Muscle of leg (tissue), 11 donors: Measurements from ENCODE around the gene ISLR. TPM values are rescaled to one million over a fixed set of nuclear protein-coding genes. Genes with fewer than 3 reads are reported as not detected.

ENCODE experiments used
- DNase-seq: peaks from one replicate; pipeline ENCODE4 v3.0.0; 2013
- H3K27ac ChIP-seq: one replicate; pipeline ENCODE4 v1.5.1; 2013; ENCODE audit warnings: mild to moderate bottlenecking, low read length, control low read depth
- H3K27me3 ChIP-seq: one replicate; pipeline ENCODE4 v1.6.1; 2013; ENCODE audit warnings: low read length; ENCODE audit not compliant: control insufficient read depth, insufficient read depth
- H3K36me3 ChIP-seq: one replicate; pipeline ENCODE4 v1.6.1; 2013; ENCODE audit warnings: low read length; ENCODE audit not compliant: control insufficient read depth, insufficient read depth
- H3K4me1 ChIP-seq: one replicate; pipeline ENCODE4 v1.6.1; 2013; ENCODE audit warnings: low read length; ENCODE audit not compliant: control insufficient read depth, insufficient read depth
- H3K4me3 ChIP-seq: one replicate; pipeline ENCODE4 v1.5.1; 2013; ENCODE audit warnings: low read length, control low read depth
- H3K9me3 ChIP-seq: replicated peaks from 2 replicates; pipeline ENCODE4 v1.6.1; 2013; ENCODE audit warnings: low read depth, low read length; ENCODE audit not compliant: control insufficient read depth
- WGBS: methylation state at CpG from one replicate; pipeline ENCODE4 v1.1.5; 2013; ENCODE audit warnings: missing lambda C conversion rate; ENCODE audit not compliant: insufficient coverage; 5-methylcytosine and 5-hydroxymethylcytosine counted together
- polyA plus RNA-seq, 8 donors: library from polyadenylated mRNA; unstranded; fragments of 120-200 nt; gene quantifications; one replicate each; pipeline versions ENCODE4 v1.2.1 to v1.2.3, GENCODE V29; 2013; ENCODE audit warnings: inconsistent platforms in 1 of 8, low replicate concordance in 1 of 8; ENCODE audit not compliant: insufficient read length in 8 of 8, insufficient read depth in 1 of 8
- total RNA-seq: library from RNA; stranded (reverse); fragments of 120-200 nt; gene quantifications from one replicate; pipeline ENCODE4 v1.2.4, GENCODE V29; 2013

The ISLR gene
- total and polyA plus RNA-seq, 9 donors = 82.3 to 270 (median 195) TPM

- Histone ChIP-seq H3K27ac (no peak overlapping the region), H3K4me3 (no peak overlapping the region), H3K9me3 (no peaks in the 10 kb centered on the region), H3K36me3 (no peaks in the 10 kb centered on the region), H3K27me3 (no peaks in the 10 kb centered on the region), H3K4me1 (peaks cover 29% of the 10 kb centered on the region)
- WGBS = 65% methylated on average over 3 of the region's 4 CpGs
- DNase-seq = no peak
Measured at GRCh38 chr15:74193299-74193718, 19.8 kb downstream of the ISLR start.

- Histone ChIP-seq H3K4me1 (peaks cover 29% of the 10 kb centered on the region), H3K27me3 (no peaks in the 10 kb centered on the region), H3K4me3 (no peak overlapping the region), H3K36me3 (no peaks in the 10 kb centered on the region), H3K9me3 (no peaks in the 10 kb centered on the region), H3K27ac (no peak overlapping the region)
- no peak for DNase-seq
- 80% methylated on average over 1 of the region's 6 CpGs for WGBS
Measured at GRCh38 chr15:74193905-74194304, 20.4 kb downstream of the ISLR start.

GRCh38 chr15:74194572-74195559, 21.4 kb downstream of the ISLR start:
- no peak overlapping the region for H3K4me3 ChIP-seq
- no peaks in the 10 kb centered on the region for H3K27me3 ChIP-seq
- no peaks in the 10 kb centered on the region for H3K9me3 ChIP-seq
- H3K36me3 ChIP-seq = no peaks in the 10 kb centered on the region
- DNase-seq = no peak
- peaks cover 29% of the 10 kb centered on the region for H3K4me1 ChIP-seq
- H3K27ac ChIP-seq = no peak overlapping the region
- WGBS = 93% methylated on average over 8 of the region's 13 CpGs

- Histone ChIP-seq H3K4me3 (no peak overlapping the region), H3K9me3 (no peaks in the 10 kb centered on the region), H3K27me3 (peaks cover 2% of the 10 kb centered on the region), H3K36me3 (no peaks in the 10 kb centered on the region), H3K27ac (no peak overlapping the region), H3K4me1 (peaks cover 40% of the 10 kb centered on the region)
- peak; percentile 60 for DNase-seq
- WGBS = 53% methylated on average over 4 of the region's 7 CpGs
Measured at GRCh38 chr15:74196175-74196574, 22.7 kb downstream of the ISLR start.

- WGBS = 100% methylated on average over 4 of the region's 9 CpGs
- Histone ChIP-seq H3K27ac (no peak overlapping the region), H3K4me3 (no peak overlapping the region), H3K4me1 (peaks cover 44% of the 10 kb centered on the region), H3K36me3 (no peaks in the 10 kb centered on the region), H3K27me3 (peaks cover 2% of the 10 kb centered on the region), H3K9me3 (no peaks in the 10 kb centered on the region)
- no peak for DNase-seq
Measured at GRCh38 chr15:74197176-74197965, 23.9 kb downstream of the ISLR start.

GRCh38 chr15:74199297-74199652, 25.8 kb downstream of the ISLR start:
- H3K27me3 ChIP-seq = peaks cover 2% of the 10 kb centered on the region
- DNase-seq = no peak
- 86% methylated on average over 6 of the region's 6 CpGs for WGBS
- no peaks in the 10 kb centered on the region for H3K36me3 ChIP-seq
- peaks cover 60% of the 10 kb centered on the region for H3K4me1 ChIP-seq
- H3K4me3 ChIP-seq = no peak overlapping the region
- H3K9me3 ChIP-seq = no peaks in the 10 kb centered on the region
- no peak overlapping the region for H3K27ac ChIP-seq

- H3K4me1 ChIP-seq = peaks cover 59% of the 10 kb centered on the region
- WGBS = no CpG with 5 or more reads among the region's 1 CpG
Measured at GRCh38 chr15:74200412-74200815, 26.9 kb downstream of the ISLR start.

GRCh38 chr15:74200871-74201419, 27.4 kb downstream of the ISLR start:
- no peak overlapping the region for H3K4me3 ChIP-seq

More at GRCh38 chr15:74200412-74200815, 26.9 kb downstream of the ISLR start:
- Histone ChIP-seq H3K27ac (peak overlapping the region; percentile 42), H3K27me3 (peaks cover 2% of the 10 kb centered on the region), H3K4me3 (no peak overlapping the region), H3K36me3 (no peaks in the 10 kb centered on the region), H3K9me3 (no peaks in the 10 kb centered on the region)
- DNase-seq = no peak

GRCh38 chr15:74201710-74202420, 28.4 kb downstream of the ISLR start:
- DNase-seq = no peak
- no peak overlapping the region for H3K4me3 ChIP-seq
- peaks cover 50% of the 10 kb centered on the region for H3K4me1 ChIP-seq
- no peaks in the 10 kb centered on the region for H3K36me3 ChIP-seq
- no peaks in the 10 kb centered on the region for H3K9me3 ChIP-seq
- no CpG with 5 or more reads among the region's 7 CpGs for WGBS
- no peak overlapping the region for H3K27ac ChIP-seq
- peaks cover 2% of the 10 kb centered on the region for H3K27me3 ChIP-seq

More at GRCh38 chr15:74200871-74201419, 27.4 kb downstream of the ISLR start:
- Histone ChIP-seq H3K9me3 (no peaks in the 10 kb centered on the region), H3K27me3 (peaks cover 2% of the 10 kb centered on the region), H3K4me1 (peaks cover 53% of the 10 kb centered on the region), H3K27ac (peak overlapping the region; percentile 47), H3K36me3 (no peaks in the 10 kb centered on the region)
- WGBS = 10% methylated on average over 6 of the region's 8 CpGs
- DNase-seq = peak; percentile 87
